ENCODE results near the gene GRHL3. TPM values are rescaled to one million over a fixed set of nuclear protein-coding genes. Genes with fewer than 3 reads are reported as not detected.

Gene GRHL3
- total and polyA plus RNA-seq, 7 donors = 0.23 to 0.63 TPM; not detected in 5

DNA sequence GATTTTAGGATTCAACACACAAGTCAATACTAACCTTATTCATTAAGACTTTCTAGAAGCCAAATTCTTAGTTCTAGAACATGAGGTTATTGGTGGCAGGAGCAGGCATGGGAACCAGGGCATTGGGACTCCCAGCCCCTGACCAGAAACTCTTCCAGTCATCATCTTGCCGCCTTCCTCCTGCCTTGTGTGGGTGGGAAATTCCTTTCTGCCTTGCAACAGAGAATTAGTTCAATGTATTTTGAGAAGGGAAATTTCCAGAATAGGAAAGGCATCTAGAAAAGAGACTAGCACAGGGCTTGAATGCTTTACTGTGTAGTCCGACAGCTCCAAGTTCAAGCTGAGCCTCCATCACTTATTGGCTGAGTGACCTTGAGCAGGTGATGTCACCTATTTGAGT lies 8.7 kb downstream of the GRHL3 start:
- Histone ChIP-seq H3K27me3 (no peaks in the 10 kb centered on the region), H3K27ac (no peak overlapping the region), H3K4me1 (peaks cover 0 to 1% (median 0%) of the 10 kb centered on the region in 4 donors), H3K4me3 (no peak overlapping the region), H3K9me3 (no peaks in the 10 kb centered on the region), H3K36me3 (no peaks in the 10 kb centered on the region)
- no peak for DNase-seq
- 86 to 94% methylated on average over 2 of the region's 2 CpGs for WGBS, 2 donors
- intact Hi-C loops (cut with DNase I) = no loop called here
- no peak for TF ChIP-seq EP300 (IDR thresholded peaks at IDR 0.05)
- TF ChIP-seq, protein P1, sequence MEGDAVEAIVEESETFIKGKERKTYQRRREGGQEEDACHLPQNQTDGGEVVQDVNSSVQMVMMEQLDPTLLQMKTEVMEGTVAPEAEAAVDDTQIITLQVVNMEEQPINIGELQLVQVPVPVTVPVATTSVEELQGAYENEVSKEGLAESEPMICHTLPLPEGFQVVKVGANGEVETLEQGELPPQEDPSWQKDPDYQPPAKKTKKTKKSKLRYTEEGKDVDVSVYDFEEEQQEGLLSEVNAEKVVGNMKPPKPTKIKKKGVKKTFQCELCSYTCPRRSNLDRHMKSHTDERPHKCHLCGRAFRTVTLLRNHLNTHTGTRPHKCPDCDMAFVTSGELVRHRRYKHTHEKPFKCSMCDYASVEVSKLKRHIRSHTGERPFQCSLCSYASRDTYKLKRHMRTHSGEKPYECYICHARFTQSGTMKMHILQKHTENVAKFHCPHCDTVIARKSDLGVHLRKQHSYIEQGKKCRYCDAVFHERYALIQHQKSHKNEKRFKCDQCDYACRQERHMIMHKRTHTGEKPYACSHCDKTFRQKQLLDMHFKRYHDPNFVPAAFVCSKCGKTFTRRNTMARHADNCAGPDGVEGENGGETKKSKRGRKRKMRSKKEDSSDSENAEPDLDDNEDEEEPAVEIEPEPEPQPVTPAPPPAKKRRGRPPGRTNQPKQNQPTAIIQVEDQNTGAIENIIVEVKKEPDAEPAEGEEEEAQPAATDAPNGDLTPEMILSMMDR (IDR thresholded peaks at IDR 0.05) = no peak
- TF ChIP-seq POLR2A (IDR thresholded peaks at IDR 0.05) = no peak
- TF ChIP-seq POLR2AphosphoS5 (IDR thresholded peaks at IDR 0.05) = no peak

DNA sequence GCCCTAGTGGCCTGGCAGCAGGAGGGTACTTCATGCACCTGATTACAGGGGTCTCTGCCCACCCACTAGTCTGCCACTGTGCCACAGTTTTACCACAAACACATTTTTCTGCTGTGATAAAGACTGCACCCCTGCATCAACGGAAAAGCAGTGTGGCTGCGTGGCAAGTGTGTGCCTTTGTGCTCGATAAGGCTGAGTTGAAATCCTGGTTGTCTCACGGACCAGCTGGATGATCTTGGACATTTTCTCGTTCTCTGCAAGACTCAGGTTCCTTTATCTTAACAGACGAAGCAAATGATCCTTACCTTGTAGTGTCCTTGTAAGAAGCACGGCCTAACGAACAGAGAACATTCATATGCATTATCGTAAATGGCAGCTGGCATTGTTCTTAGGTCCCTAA lies 10.2 kb downstream of the GRHL3 start:
- WGBS, 2 donors = 80 to 83% methylated on average over 9 of the region's 9 CpGs
- intact Hi-C loops (cut with DNase I) = no loop called here
- DNase-seq = no peak
- Histone ChIP-seq H3K4me3 (no peak overlapping the region), H3K27me3 (no peaks in the 10 kb centered on the region), H3K4me1 (no peaks in the 10 kb centered on the region), H3K36me3 (no peaks in the 10 kb centered on the region), H3K27ac (no peak overlapping the region), H3K9me3 (no peaks in the 10 kb centered on the region)
- TF ChIP-seq POLR2A (IDR thresholded peaks at IDR 0.05) (no peak), EP300 (IDR thresholded peaks at IDR 0.05) (no peak), POLR2AphosphoS5 (IDR thresholded peaks at IDR 0.05) (no peak)
- TF ChIP-seq, protein P1 (IDR thresholded peaks at IDR 0.05) = no peak

DNA sequence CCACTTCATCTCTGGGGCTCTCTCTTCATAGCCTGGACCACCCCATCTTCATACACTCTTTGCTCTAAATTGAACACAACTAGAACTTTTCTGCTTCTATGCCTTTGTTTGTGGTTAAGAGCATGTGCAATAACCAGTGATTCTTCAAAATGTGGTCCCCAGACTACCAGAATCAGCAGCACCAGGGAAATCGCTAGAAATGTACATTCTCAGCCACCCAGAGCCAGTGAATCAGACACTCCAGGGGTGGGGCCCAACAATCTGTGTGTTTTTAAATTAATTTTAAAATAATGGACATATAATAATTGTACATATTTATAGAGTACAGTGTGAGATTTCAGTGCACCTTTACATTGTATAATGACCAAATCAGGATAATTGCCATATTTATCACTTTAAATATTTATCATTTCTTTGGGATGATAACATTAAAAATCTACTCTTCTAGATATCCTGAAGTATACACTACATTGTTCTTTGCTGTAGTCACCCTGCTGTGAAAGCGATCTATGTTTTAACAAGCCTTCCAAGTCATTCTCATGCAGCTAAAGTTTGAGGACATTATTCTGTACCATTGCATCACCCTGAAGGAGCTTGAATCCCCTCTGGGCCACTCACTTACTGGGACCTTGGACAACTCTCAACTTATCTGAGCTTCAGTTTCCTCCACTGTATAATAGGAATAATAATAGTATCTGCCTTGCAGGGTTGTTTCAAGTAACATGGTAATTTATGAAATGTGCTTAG lies 10.8 kb downstream of the GRHL3 start:
- Histone ChIP-seq H3K27me3 (no peaks in the 10 kb centered on the region), H3K36me3 (no peaks in the 10 kb centered on the region), H3K4me1 (no peaks in the 10 kb centered on the region), H3K27ac (no peak overlapping the region), H3K4me3 (no peak overlapping the region), H3K9me3 (no peaks in the 10 kb centered on the region)
- TF ChIP-seq POLR2A (IDR thresholded peaks at IDR 0.05) (no peak), EP300 (IDR thresholded peaks at IDR 0.05) (no peak), POLR2AphosphoS5 (IDR thresholded peaks at IDR 0.05) (no peak)
- TF ChIP-seq, protein P1 (IDR thresholded peaks at IDR 0.05) = no peak
- intact Hi-C loops (cut with DNase I) = no loop called here
- no peak for DNase-seq
- WGBS, 2 donors = 94% methylated on average over 2 of the region's 2 CpGs

DNA sequence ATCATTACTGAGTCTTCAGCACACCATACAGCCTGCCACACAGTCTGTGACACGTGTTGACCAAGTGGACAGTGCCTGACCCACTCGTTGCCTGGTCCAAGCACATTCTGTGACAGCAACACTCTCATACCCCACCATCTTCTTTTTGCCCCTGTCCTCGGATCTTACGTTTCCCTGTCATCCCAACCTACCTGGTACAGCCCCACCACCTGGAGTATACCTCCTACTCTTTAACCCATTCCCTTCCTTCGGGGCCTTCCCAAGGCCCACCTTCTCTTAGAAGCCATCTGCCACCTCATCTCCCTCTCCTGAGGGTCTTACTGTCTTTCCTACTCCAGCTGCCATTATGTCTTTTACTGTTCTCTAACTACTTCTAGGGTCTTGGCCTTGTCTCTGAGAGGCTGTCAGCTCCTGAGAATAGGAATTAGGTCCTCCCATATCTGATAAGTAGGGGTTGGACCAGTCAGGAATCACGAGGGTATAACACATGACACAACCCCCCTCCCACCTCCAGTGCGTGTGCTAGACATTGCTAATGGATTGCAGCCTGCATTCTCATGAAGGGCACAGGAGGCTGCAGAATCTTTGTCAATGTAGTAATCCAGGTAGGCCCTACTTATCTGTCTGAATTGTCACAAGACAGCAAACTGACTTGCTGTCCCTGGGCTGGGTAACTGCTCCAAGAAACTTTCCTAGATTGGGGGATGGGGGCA lies 13.0 kb downstream of the GRHL3 start:
- H3K27me3 ChIP-seq = no peaks in the 10 kb centered on the region
- DNase-seq = no peak
- no peak overlapping the region for H3K4me3 ChIP-seq
- 88 to 89% methylated on average over 7 of the region's 7 CpGs for WGBS, 2 donors
- H3K9me3 ChIP-seq = no peaks in the 10 kb centered on the region
- TF ChIP-seq, protein P1 (IDR thresholded peaks at IDR 0.05) = no peak
- TF ChIP-seq POLR2A (IDR thresholded peaks at IDR 0.05) = no peak
- TF ChIP-seq POLR2AphosphoS5 (IDR thresholded peaks at IDR 0.05) = no peak
- TF ChIP-seq EP300 (IDR thresholded peaks at IDR 0.05) = no peak
- no peaks in the 10 kb centered on the region for H3K4me1 ChIP-seq
- intact Hi-C loops (cut with DNase I) = no loop called here
- H3K36me3 ChIP-seq = no peaks in the 10 kb centered on the region
- no peak overlapping the region for H3K27ac ChIP-seq
